ENCODE data around the gene PIP4P1. TPM values are rescaled to one million over a fixed set of nuclear protein-coding genes. Genes with fewer than 3 reads are reported as not detected.
A peak's percentile ranks its signal among the peaks of the same experiment; 100 is the strongest.

The PIP4P1 gene
- total and polyA plus RNA-seq, 2 of the 8 experiments (the other 6 are each of a cell fraction or from before 2014, with no cell fraction given), result 29.5 to 60.0 TPM

DNA sequence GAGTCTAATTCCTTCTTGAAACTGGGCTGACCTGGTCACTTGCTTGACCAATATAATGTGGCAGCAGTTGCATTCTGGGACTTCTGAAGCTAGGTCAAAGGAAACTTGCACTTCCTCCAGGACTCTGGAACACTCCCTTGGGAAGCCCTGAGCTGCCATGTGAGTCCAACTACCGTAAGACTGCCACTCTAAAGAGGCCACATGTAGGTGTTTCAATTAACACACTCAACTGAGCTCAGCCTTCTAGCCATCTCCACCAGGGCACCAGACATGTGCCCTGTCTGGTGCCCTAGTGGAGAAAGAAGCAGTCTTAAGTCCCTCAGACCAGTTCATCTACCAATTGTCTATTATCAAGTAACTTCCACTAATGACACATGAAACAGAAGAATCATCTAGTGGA, 41.8 kb downstream of the PIP4P1 start:
- H3K27ac ChIP-seq (ENCODE audit: low read depth, low read length), result no peak overlapping the region
- ChIA-PET POLR2A (ENCODE audit: partially characterized antibody) (interaction anchor here (0.7 to 2.6 kb wide), 2 partner anchors 27 to 36 kb away, joined by 3 to 12 read pairs; partner anchors contain the start of genes APEX1 and OSGEP), CTCF (ENCODE audit: partially characterized antibody) (interaction anchor here (1.2 to 1.3 kb wide), 2 partner anchors 68 to 187 kb away, joined by 3 to 4 read pairs; no protein-coding TSS in a partner anchor)
- H3K36me3 ChIP-seq (ENCODE audit: control insufficient read depth in 2 of 4, insufficient read depth in 4 of 4, low read length in 3 of 4), result no peaks in the 10 kb centered on the region
- H3K79me1 ChIP-seq (ENCODE audit: low read depth, low read length), result no peaks in the 10 kb centered on the region
- no peak overlapping the region; the same call in 1 of the 2 replicates for H2AFZ ChIP-seq (ENCODE audit: low read length)
- no peak overlapping the region for H2AK5ac ChIP-seq (ENCODE audit: low read depth, low read length)
- no peak overlapping the region for H2BK12ac ChIP-seq (ENCODE audit: low read depth, low read length)
- peak overlapping the region; percentile 58 for H4K91ac ChIP-seq (replicated peaks; ENCODE audit: insufficient read length, low read length)
- H3K9me3 ChIP-seq (ENCODE audit: insufficient read depth in 2 of 2, low read depth in 1 of 2, low read length in 1 of 2), result no peaks in the 10 kb centered on the region
- no peaks in the 10 kb centered on the region for H3K79me2 ChIP-seq (ENCODE audit: control insufficient read depth in 1 of 2, insufficient read depth in 2 of 2, low read length in 2 of 2)
- no peak overlapping the region for H3K18ac ChIP-seq (ENCODE audit: extremely low read depth, low read length)
- H3K23ac ChIP-seq (ENCODE audit: insufficient read length), result no peak overlapping the region
- no peak overlapping the region for H2BK20ac ChIP-seq (ENCODE audit: low read length)
- H3K4ac ChIP-seq (replicated peaks; ENCODE audit: insufficient read length, low read depth, low read length), result peak overlapping the region; percentile 28
- H3K4me1 ChIP-seq (replicated peaks in 1 of 4; ENCODE audit: control insufficient read depth in 3 of 4, insufficient read depth in 4 of 4, low read length in 3 of 4), result peaks cover 0 to 10% (median 2%) of the 10 kb centered on the region in 4 experiments; a peak in 3 of 7 replicates
- WGBS, 2 experiments (ENCODE audit: extremely low coverage in 1 of 2, insufficient coverage in 1 of 2, insufficient read length in 1 of 2, insufficient replicate concordance in 2 of 2, low coverage in 1 of 2, low lambda C conversion rate in 2 of 2, missing lambda C conversion rate in 1 of 2), result 100% methylated on average over 1 of the region's 1 CpG; no CpG with 5 or more reads in 1 of the 2 experiments
- DNase-seq (ENCODE audit: low read depth in 1 of 2, low spot score in 2 of 2), result no peak
- no peak overlapping the region for H3K9ac ChIP-seq (replicated peaks in 1 of 4; ENCODE audit: extremely low read depth in 1 of 4, low read depth in 3 of 4, low read length in 3 of 4)
- no peaks in the 10 kb centered on the region for H3K27me3 ChIP-seq (replicated peaks in 1 of 4; ENCODE audit: control insufficient read depth in 3 of 4, extremely low read depth in 1 of 4, insufficient read depth in 3 of 4, low read length in 3 of 4)
- H2BK120ac ChIP-seq (replicated peaks; ENCODE audit: low read depth, low read length), result no peak overlapping the region
- TF ChIP-seq CHD1 (IDR thresholded peaks at IDR 0.05; ENCODE audit: low read depth, low read length), result no peak
- no peak for TF ChIP-seq SP1 (IDR thresholded peaks at IDR 0.05; ENCODE audit: low read depth, low read length)
- TF ChIP-seq POU5F1 (IDR thresholded peaks at IDR 0.05; ENCODE audit: low read depth, low read length), result no peak
- TF ChIP-seq SUZ12 (IDR thresholded peaks at IDR 0.05; ENCODE audit: low read length), result no peak
- no peak for TF ChIP-seq SRF (IDR thresholded peaks at IDR 0.05; ENCODE audit: low read depth, low read length)
- no peak for TF ChIP-seq SP4 (IDR thresholded peaks at IDR 0.05; ENCODE audit: low read length)
- no peak for TF ChIP-seq SIN3A (conservative IDR thresholded peaks at IDR 0.05 in 1 of 2, IDR thresholded peaks at IDR 0.05 in 1 of 2; ENCODE audit: low read depth in 1 of 2, low read length in 2 of 2)
- TF ChIP-seq ZNF274 (IDR thresholded peaks at IDR 0.05; ENCODE audit: borderline replicate concordance, extremely low read depth, low read length), result no peak
- no peak for TF ChIP-seq RBBP5 (IDR thresholded peaks at IDR 0.05; ENCODE audit: borderline replicate concordance, low read depth, low read length)
- no peak for TF ChIP-seq POLR2A (IDR thresholded peaks at IDR 0.05; ENCODE audit: control extremely low read depth in 1 of 2, low read depth in 2 of 2, low read length in 2 of 2)
- no peak for TF ChIP-seq SP2 (IDR thresholded peaks at IDR 0.05; ENCODE audit: low read length)
- TF ChIP-seq SAP30 (IDR thresholded peaks at IDR 0.05; ENCODE audit: insufficient read depth, insufficient replicate concordance, low read length), result no peak
- no peak for TF ChIP-seq POLR2AphosphoS5 (IDR thresholded peaks at IDR 0.05; ENCODE audit: low read depth, low read length)
- no peak for TF ChIP-seq JUN (IDR thresholded peaks at IDR 0.05; ENCODE audit: low read depth, low read length)
- TF ChIP-seq TAF1 (IDR thresholded peaks at IDR 0.05; ENCODE audit: low read depth, low read length), result no peak
- TF ChIP-seq CBX8 (IDR thresholded peaks at IDR 0.05; ENCODE audit: borderline replicate concordance, low read depth, low read length), result no peak
- H4K8ac ChIP-seq (ENCODE audit: extremely low read depth, insufficient read depth, low read length), result no peak overlapping the region
- H3K4me3 ChIP-seq (ENCODE audit: extremely low read depth in 1 of 4, insufficient read depth in 2 of 4, low read depth in 3 of 4, low read length in 4 of 4), result no peak overlapping the region
- H3K23me2 ChIP-seq (ENCODE audit: low read depth, low read length), result no peaks in the 10 kb centered on the region
- H3K14ac ChIP-seq (ENCODE audit: insufficient read length), result no peak overlapping the region
- no peaks in the 10 kb centered on the region for H4K20me1 ChIP-seq (replicated peaks in 1 of 2; ENCODE audit: control insufficient read depth in 1 of 2, insufficient read depth in 2 of 2, low read length in 2 of 2)
- H3K56ac ChIP-seq (replicated peaks; ENCODE audit: insufficient read length, low read depth, low read length), result no peak overlapping the region
- H2BK5ac ChIP-seq (ENCODE audit: low read depth, low read length), result no peak overlapping the region
- H3K4me2 ChIP-seq (ENCODE audit: insufficient read depth in 1 of 2, low read depth in 2 of 2, low read length in 2 of 2), result no peak overlapping the region
- H4K5ac ChIP-seq (ENCODE audit: insufficient read length, low read depth, low read length), result no peak overlapping the region
- no peak overlapping the region for H2BK15ac ChIP-seq (ENCODE audit: low read length)
- no peak for FAIRE-seq
